ENCODE data around the gene HMMR. TPM values are rescaled to one million over a fixed set of nuclear protein-coding genes. Genes with fewer than 3 reads are reported as not detected.
A peak's percentile ranks its signal among the peaks of the same experiment; 100 is the strongest.

Gene HMMR
- total RNA-seq, 1 experiment from 2014 or later, result 74.6 TPM

GRCh38 chr5:163505049-163505367, 44.6 kb downstream of the HMMR start:
- TF ChIP-seq EZH2 (IDR thresholded peaks at IDR 0.05; ENCODE audit: low read length, unreplicated experiment) (no peak), EZH2phosphoT487 (IDR thresholded peaks at IDR 0.05; ENCODE audit: borderline replicate concordance, low read length) (no peak), CTCF (conservative IDR thresholded peaks at IDR 0.05; ENCODE audit: low read depth, low read length) (no peak)
- H3K79me2 ChIP-seq (ENCODE audit: low read length), result peaks cover 43% of the 10 kb centered on the region
- POLR2A ChIA-PET (ENCODE audit: unreplicated experiment), result interaction anchor here (0.6 kb wide), 1 partner anchor 374 kb away, joined by 3 read pairs; no protein-coding TSS in a partner anchor

GRCh38 chr5:163505368-163506094, 45.1 kb downstream of the HMMR start, which contains the start of gene MAT2B:
Gene MAT2B (plus strand): TSS chr5:163505619. CDS start chr5:163505687, 68 bp downstream.
- Histone ChIP-seq H2AFZ (ENCODE audit: low read length) (peak within 1 kb of the TSS; percentile 77), H3K4me3 (ENCODE audit: low read length) (peak within 1 kb of the TSS; percentile 90), H3K36me3 (ENCODE audit: low read depth, low read length) (no peaks in the 10 kb centered on the region), H3F3A (ENCODE audit: low read length, unreplicated experiment) (no peaks in the 10 kb centered on the region), H3K9me2 (replicated peaks; ENCODE audit: low read length) (no peaks in the 10 kb centered on the region), H3K9ac (ENCODE audit: low read length) (peak within 1 kb of the TSS; percentile 78), H3K27ac (ENCODE audit: low read length) (peak within 1 kb of the TSS; percentile 56), H3K79me2 (ENCODE audit: low read length) (peaks cover 48% of the 10 kb centered on the region), H4K20me1 (ENCODE audit: low read length) (0 out of 2 replicates have a peak, but pooled peaks cover 6% of the 10 kb centered on the region), H3K9me3 (ENCODE audit: low read length) (no peaks in the 10 kb centered on the region), H3K27me3 (ENCODE audit: low read length) (no peaks in the 10 kb centered on the region), H3K4me1 (ENCODE audit: insufficient read depth, low read length) (peaks cover 33% of the 10 kb centered on the region), H3K4me2 (ENCODE audit: low read length) (peak within 1 kb of the TSS; percentile 95)
- CTCF ChIA-PET, result no interaction called here
- no peak for TF ChIP-seq EZH2phosphoT487 (IDR thresholded peaks at IDR 0.05; ENCODE audit: borderline replicate concordance, low read length)
- peak; percentile 64 for TF ChIP-seq CTCF (conservative IDR thresholded peaks at IDR 0.05; ENCODE audit: low read depth, low read length)
- ATAC-seq (peak; percentile 86), DNase-seq (peak; percentile 95)
- BruUV-seq (replicated peaks), result no TSS peak
- POLR2A ChIA-PET (ENCODE audit: unreplicated experiment), result interaction anchor here (0.5 to 0.6 kb wide), 2 partner anchors 27 to 374 kb away, joined by 3 to 5 read pairs; no protein-coding TSS in a partner anchor
- intact Hi-C loops (cut with micrococcal nuclease), result loop anchor here (1.0 to 5.0 kb wide), 3 partner anchors 45 to 128 kb away; partner anchors contain the start of genes CCNG1, HMMR and NUDCD2

More at GRCh38 chr5:163505049-163505367, 44.6 kb downstream of the HMMR start:
- intact Hi-C loops (cut with micrococcal nuclease), result loop anchor here (1.0 to 5.0 kb wide), 3 partner anchors 45 to 128 kb away; partner anchors contain the start of genes CCNG1, HMMR and NUDCD2
- peak overlapping the region; percentile 77 for H2AFZ ChIP-seq (ENCODE audit: low read length)
- H4K20me1 ChIP-seq (ENCODE audit: low read length), result 0 out of 2 replicates have a peak, but pooled peaks cover 6% of the 10 kb centered on the region
- peak overlapping the region; percentile 78 for H3K9ac ChIP-seq (ENCODE audit: low read length)
- DNase-seq (no peak), ATAC-seq (peak; percentile 5)
- no peaks in the 10 kb centered on the region for H3K9me3 ChIP-seq (ENCODE audit: low read length)
- peak overlapping the region; percentile 90 for H3K4me3 ChIP-seq (ENCODE audit: low read length)
- no peaks in the 10 kb centered on the region for H3K27me3 ChIP-seq (ENCODE audit: low read length)
- H3K36me3 ChIP-seq (ENCODE audit: low read depth, low read length), result no peaks in the 10 kb centered on the region
- peaks cover 31% of the 10 kb centered on the region for H3K4me1 ChIP-seq (ENCODE audit: insufficient read depth, low read length)
- BruUV-seq (replicated peaks), result TSS peak; percentile 83
- H3F3A ChIP-seq (ENCODE audit: low read length, unreplicated experiment), result no peaks in the 10 kb centered on the region
- peak overlapping the region; percentile 45 for H3K27ac ChIP-seq (ENCODE audit: low read length)
- CTCF ChIA-PET, result no interaction called here
- H3K4me2 ChIP-seq (ENCODE audit: low read length), result peak overlapping the region; percentile 95
- no peaks in the 10 kb centered on the region for H3K9me2 ChIP-seq (replicated peaks; ENCODE audit: low read length)

GRCh38 chr5:163506095-163506457, 45.6 kb downstream of the HMMR start:
- intact Hi-C loops (cut with micrococcal nuclease), result loop anchor here (5.0 kb wide), 1 partner anchor 129 kb away; no protein-coding TSS in a partner anchor
- H3K9ac ChIP-seq (ENCODE audit: low read length), result peak overlapping the region; percentile 78
- H3K4me3 ChIP-seq (ENCODE audit: low read length), result peak overlapping the region; percentile 90
- no peaks in the 10 kb centered on the region for H3K9me2 ChIP-seq (replicated peaks; ENCODE audit: low read length)
- peak overlapping the region; percentile 77 for H2AFZ ChIP-seq (ENCODE audit: low read length)
- peak overlapping the region; percentile 56 for H3K27ac ChIP-seq (ENCODE audit: low read length)
- TSS peak; percentile 60 for BruUV-seq (replicated peaks)
- no peaks in the 10 kb centered on the region for H3K9me3 ChIP-seq (ENCODE audit: low read length)
- no peaks in the 10 kb centered on the region for H3F3A ChIP-seq (ENCODE audit: low read length, unreplicated experiment)
- no peak for TF ChIP-seq EZH2phosphoT487 (IDR thresholded peaks at IDR 0.05; ENCODE audit: borderline replicate concordance, low read length)
- no peak for TF ChIP-seq CTCF (conservative IDR thresholded peaks at IDR 0.05; ENCODE audit: low read depth, low read length)
- no peak for TF ChIP-seq EZH2 (IDR thresholded peaks at IDR 0.05; ENCODE audit: low read length, unreplicated experiment)
- no peak for DNase-seq
- H3K27me3 ChIP-seq (ENCODE audit: low read length), result no peaks in the 10 kb centered on the region
- CTCF ChIA-PET, result no interaction called here
- H3K36me3 ChIP-seq (ENCODE audit: low read depth, low read length), result no peaks in the 10 kb centered on the region
- peaks cover 33% of the 10 kb centered on the region for H3K4me1 ChIP-seq (ENCODE audit: insufficient read depth, low read length)
- no peak for ATAC-seq
- H3K4me2 ChIP-seq (ENCODE audit: low read length), result peak overlapping the region; percentile 95
- POLR2A ChIA-PET (ENCODE audit: unreplicated experiment), result interaction anchor here (0.5 kb wide), 1 partner anchor 28 kb away, joined by 5 read pairs; no protein-coding TSS in a partner anchor
- H4K20me1 ChIP-seq (ENCODE audit: low read length), result 0 out of 2 replicates have a peak, but pooled peaks cover 6% of the 10 kb centered on the region
- peaks cover 53% of the 10 kb centered on the region for H3K79me2 ChIP-seq (ENCODE audit: low read length)

All from PC-3 (cell line).